Measurements from ENCODE around the gene POLD2. TPM values are rescaled to one million over a fixed set of nuclear protein-coding genes. Genes with fewer than 3 reads are reported as not detected.

POLD2 gene
- total RNA-seq, 4 donors from 2014 or later: 58.7 to 80.5 (median 66.1) TPM

- TF ChIP-seq POLR2A (IDR thresholded peaks at IDR 0.05) (no peak), EP300 (IDR thresholded peaks at IDR 0.05) (no peak)
- Histone ChIP-seq H3K27me3 (no peaks in the 10 kb centered on the region), H3K36me3 (peaks cover 90% of the 10 kb centered on the region), H3K4me3 (no peak overlapping the region), H3K9me3 (no peaks in the 10 kb centered on the region), H3K27ac (no peak overlapping the region), H3K4me1 (peaks cover 9% of the 10 kb centered on the region)
- WGBS: 87% methylated on average over 21 of the region's 41 CpGs
- DNase-seq (ENCODE audit: low spot score in 2 of 2): no peak
Measured at GRCh38 chr7:44112231-44112996, 10.9 kb downstream of the POLD2 start.

- Histone ChIP-seq H3K4me1 (peaks cover 16% of the 10 kb centered on the region), H3K27ac (no peak overlapping the region), H3K36me3 (peaks cover 85% of the 10 kb centered on the region), H3K4me3 (no peak overlapping the region), H3K27me3 (no peaks in the 10 kb centered on the region), H3K9me3 (no peaks in the 10 kb centered on the region)
- no peak for TF ChIP-seq POLR2AphosphoS5 (IDR thresholded peaks at IDR 0.05)
- no peak for TF ChIP-seq POLR2A (IDR thresholded peaks at IDR 0.05)
- TF ChIP-seq EP300 (IDR thresholded peaks at IDR 0.05): no peak
- no peak for TF ChIP-seq CTCF (IDR thresholded peaks at IDR 0.05)
- WGBS: 86% methylated on average over 8 of the region's 16 CpGs
- no peak for DNase-seq (ENCODE audit: low spot score in 2 of 2)
Measured at GRCh38 chr7:44111761-44112160, 11.6 kb downstream of the POLD2 start.

GRCh38 chr7:44110719-44111635, 12.4 kb downstream of the POLD2 start:
- no peak for DNase-seq (ENCODE audit: low spot score in 2 of 2)
- no peaks in the 10 kb centered on the region for H3K27me3 ChIP-seq
- H3K4me1 ChIP-seq: peaks cover 18% of the 10 kb centered on the region
- H3K4me3 ChIP-seq: no peak overlapping the region
- no peak overlapping the region for H3K27ac ChIP-seq
- WGBS: 52% methylated on average over 13 of the region's 27 CpGs
- TF ChIP-seq CTCF (IDR thresholded peaks at IDR 0.05) (no peak), EP300 (IDR thresholded peaks at IDR 0.05) (no peak), POLR2AphosphoS5 (IDR thresholded peaks at IDR 0.05) (no peak), POLR2A (IDR thresholded peaks at IDR 0.05) (no peak)
- no peaks in the 10 kb centered on the region for H3K9me3 ChIP-seq
- H3K36me3 ChIP-seq: peaks cover 78% of the 10 kb centered on the region

- peaks cover 68% of the 10 kb centered on the region for H3K36me3 ChIP-seq
- no peaks in the 10 kb centered on the region for H3K27me3 ChIP-seq
- no peak for DNase-seq (ENCODE audit: low spot score in 2 of 2)
- peaks cover 18% of the 10 kb centered on the region for H3K4me1 ChIP-seq
- no peaks in the 10 kb centered on the region for H3K9me3 ChIP-seq
- no CpG with 5 or more reads among the region's 18 CpGs for WGBS
- no peak for TF ChIP-seq EP300 (IDR thresholded peaks at IDR 0.05)
- no peak for TF ChIP-seq POLR2A (IDR thresholded peaks at IDR 0.05)
- no peak for TF ChIP-seq POLR2AphosphoS5 (IDR thresholded peaks at IDR 0.05)
- no peak for TF ChIP-seq CTCF (IDR thresholded peaks at IDR 0.05)
- no peak overlapping the region for H3K27ac ChIP-seq
- H3K4me3 ChIP-seq: no peak overlapping the region
Measured at GRCh38 chr7:44109991-44110390, 13.4 kb downstream of the POLD2 start.

GRCh38 chr7:44108768-44109750, 14.3 kb downstream of the POLD2 start:
- Histone ChIP-seq H3K27me3 (peaks cover 6% of the 10 kb centered on the region), H3K9me3 (no peaks in the 10 kb centered on the region), H3K4me1 (peaks cover 27% of the 10 kb centered on the region), H3K27ac (no peak overlapping the region), H3K4me3 (no peak overlapping the region), H3K36me3 (peaks cover 58% of the 10 kb centered on the region)
- TF ChIP-seq POLR2A (IDR thresholded peaks at IDR 0.05) (no peak), EP300 (IDR thresholded peaks at IDR 0.05) (no peak), POLR2AphosphoS5 (IDR thresholded peaks at IDR 0.05) (no peak), CTCF (IDR thresholded peaks at IDR 0.05) (no peak)
- WGBS: 95% methylated on average over 11 of the region's 21 CpGs
- DNase-seq (ENCODE audit: low spot score in 2 of 2): no peak

All from suprapubic skin (tissue), 4 donors.